HEK293 (cell line): Measurements from ENCODE around the gene FBXO17.

Source experiments
- EGR2 ChIP-seq: fragments of 450-650 bp; formaldehyde crosslinking; IDR thresholded peaks from 2 replicates; pipeline ENCODE4 v1.5.1; 2016; ENCODE audit warnings: low read depth, missing biosample characterization, missing genetic modification characterization
- GLI4 ChIP-seq: fragments of 450-650 bp; formaldehyde crosslinking; IDR thresholded peaks from 2 replicates; pipeline ENCODE4 v1.5.1; 2016; ENCODE audit warnings: missing biosample characterization, missing genetic modification characterization
- KLF16 ChIP-seq: fragments of 450-650 bp; formaldehyde crosslinking; IDR thresholded peaks from 2 replicates; pipeline ENCODE4 v1.5.1; 2017; ENCODE audit warnings: missing biosample characterization, missing genetic modification characterization
- MZF1 ChIP-seq: fragments of 450-650 bp; formaldehyde crosslinking; IDR thresholded peaks from 2 replicates; pipeline ENCODE4 v1.5.1; 2017; ENCODE audit warnings: missing biosample characterization, missing genetic modification characterization, borderline replicate concordance
- TCF7L2 ChIP-seq: IDR thresholded peaks from 2 replicates; pipeline ENCODE4 v1.6.1; 2011; ENCODE audit warnings: low read depth, mild to moderate bottlenecking, inconsistent platforms, low read length, moderate library complexity, borderline replicate concordance
- ZFP37 ChIP-seq: fragments of 450-650 bp; formaldehyde crosslinking; IDR thresholded peaks from 2 replicates; pipeline ENCODE4 v1.5.1; 2016; ENCODE audit warnings: missing biosample characterization, missing genetic modification characterization
- ZNF114 ChIP-seq: fragments of 450-650 bp; formaldehyde crosslinking; IDR thresholded peaks from 2 replicates; pipeline ENCODE4 v1.5.0; 2017; ENCODE audit warnings: missing biosample characterization, missing genetic modification characterization
- ZNF157 ChIP-seq: fragments of 450-650 bp; formaldehyde crosslinking; IDR thresholded peaks from 2 replicates; pipeline ENCODE4 v1.5.1; 2016; ENCODE audit warnings: missing biosample characterization, missing genetic modification characterization
- ZNF221 ChIP-seq: fragments of 450-650 bp; formaldehyde crosslinking; IDR thresholded peaks from 2 replicates; pipeline ENCODE4 v1.5.1; 2017; ENCODE audit warnings: missing biosample characterization, missing genetic modification characterization, borderline replicate concordance
- ZNF23 ChIP-seq: fragments of 450-650 bp; formaldehyde crosslinking; IDR thresholded peaks from 2 replicates; pipeline ENCODE4 v1.5.1; 2016; ENCODE audit warnings: missing biosample characterization, missing genetic modification characterization, borderline replicate concordance
- ZNF394 ChIP-seq: fragments of 450-650 bp; formaldehyde crosslinking; IDR thresholded peaks from 2 replicates; pipeline ENCODE4 v1.5.1; 2016; ENCODE audit warnings: missing biosample characterization, missing genetic modification characterization, mild to moderate bottlenecking, moderate library complexity, borderline replicate concordance
- ZNF658 ChIP-seq: fragments of 450-650 bp; formaldehyde crosslinking; IDR thresholded peaks from 2 replicates; pipeline ENCODE4; 2016; ENCODE audit warnings: missing biosample characterization, missing genetic modification characterization
- ZXDB ChIP-seq: fragments of 450-650 bp; formaldehyde crosslinking; IDR thresholded peaks from 2 replicates; pipeline ENCODE4 v1.5.1; 2016; ENCODE audit warnings: missing biosample characterization, missing genetic modification characterization
- TF ChIP-seq, protein P1 (sequence below): fragments of 450-650 bp; formaldehyde crosslinking; IDR thresholded peaks from 2 replicates; pipeline ENCODE4; 2016; ENCODE audit warnings: missing biosample characterization, missing genetic modification characterization
- TF ChIP-seq, protein P2 (sequence below): fragments of 450-650 bp; formaldehyde crosslinking; IDR thresholded peaks from 2 replicates; pipeline ENCODE4 v1.5.1; 2016; ENCODE audit warnings: missing biosample characterization, missing genetic modification characterization
- TF ChIP-seq, protein P3 (sequence below): fragments of 450-650 bp; formaldehyde crosslinking; IDR thresholded peaks from 2 replicates; pipeline ENCODE4 v1.5.1; 2016; ENCODE audit warnings: missing biosample characterization, missing genetic modification characterization, borderline replicate concordance
- TF ChIP-seq, protein P4 (sequence below): fragments of 450-650 bp; formaldehyde crosslinking; IDR thresholded peaks from 2 replicates; pipeline ENCODE4 v1.5.1; 2016; ENCODE audit warnings: missing biosample characterization, missing genetic modification characterization
- TF ChIP-seq, protein P5 (sequence below): IDR thresholded peaks from 2 replicates; pipeline ENCODE4 v1.6.1; 2011; ENCODE audit warnings: mild to moderate bottlenecking, low read depth, low read length, borderline replicate concordance
- TF ChIP-seq, protein P6 (sequence below): fragments of 450-650 bp; formaldehyde crosslinking; IDR thresholded peaks from 2 replicates; pipeline ENCODE4 v1.5.1; 2016; ENCODE audit warnings: missing biosample characterization, missing genetic modification characterization

FBXO17 gene

DNA sequence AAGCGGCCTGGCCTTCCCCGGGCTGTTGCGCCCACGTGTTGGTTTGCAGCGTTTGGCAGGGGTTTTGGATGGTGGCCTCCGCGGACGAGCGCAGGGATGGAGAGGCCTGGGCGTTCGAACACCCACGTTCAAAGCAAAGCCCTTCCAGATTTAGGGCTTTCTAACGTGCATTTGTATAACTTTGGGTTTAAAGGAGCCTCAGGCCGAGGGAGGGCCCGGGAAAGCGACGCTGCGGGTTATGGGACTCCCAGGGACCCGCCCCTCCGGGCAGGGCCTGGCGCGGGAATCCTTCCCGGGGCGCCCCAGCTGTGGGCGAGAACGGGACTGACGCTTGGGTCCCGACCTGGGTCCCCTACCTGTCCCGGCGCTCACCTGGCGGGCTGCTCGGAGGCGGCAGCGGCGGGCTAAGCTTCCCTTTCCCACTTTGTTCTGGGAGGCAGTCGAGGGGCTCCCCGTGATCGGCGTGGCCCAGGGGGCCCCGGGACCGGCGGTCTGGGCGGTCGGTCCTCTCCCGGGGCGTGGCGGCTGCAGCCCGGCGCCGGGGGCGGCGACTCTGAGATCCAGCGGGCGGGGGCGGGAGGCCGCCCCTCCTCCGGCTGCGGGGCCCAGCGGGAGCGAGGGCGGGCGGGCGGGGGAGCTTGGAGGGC lies at the start of gene FBXO17 (continued):
- TF ChIP-seq ZNF114 (no peak), ZNF23 (tag by site-specific recombination) (no peak), ZNF221 (tag by site-specific recombination) (0 out of 2 replicates have a peak, but pooled peaks have one; percentile 77), MZF1 (peak; percentile 74; the same call in 1 of the 2 replicates), ZXDB (tag by site-specific recombination) (peak; percentile 99), ZFP37 (peak; percentile 94; the same call in 1 of the 2 replicates), EGR2 (peak; percentile 97), GLI4 (no peak), ZNF394 (tag by site-specific recombination) (peak; percentile 57; the same call in 1 of the 2 replicates), TCF7L2 (no peak), ZNF658 (tag by site-specific recombination) (no peak), KLF16 (tag by site-specific recombination) (peak; percentile 99), ZNF157 (no peak)
- TF ChIP-seq, protein P1, sequence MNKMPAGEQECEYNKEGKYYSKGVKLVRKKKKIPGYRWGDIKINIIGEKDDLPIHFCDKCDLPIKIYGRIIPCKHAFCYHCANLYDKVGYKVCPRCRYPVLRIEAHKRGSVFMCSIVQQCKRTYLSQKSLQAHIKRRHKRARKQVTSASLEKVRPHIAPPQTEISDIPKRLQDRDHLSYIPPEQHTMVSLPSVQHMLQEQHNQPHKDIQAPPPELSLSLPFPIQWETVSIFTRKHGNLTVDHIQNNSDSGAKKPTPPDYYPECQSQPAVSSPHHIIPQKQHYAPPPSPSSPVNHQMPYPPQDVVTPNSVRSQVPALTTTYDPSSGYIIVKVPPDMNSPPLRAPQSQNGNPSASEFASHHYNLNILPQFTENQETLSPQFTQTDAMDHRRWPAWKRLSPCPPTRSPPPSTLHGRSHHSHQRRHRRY (tag by site-specific recombination), result no peak
- TF ChIP-seq, protein P2, sequence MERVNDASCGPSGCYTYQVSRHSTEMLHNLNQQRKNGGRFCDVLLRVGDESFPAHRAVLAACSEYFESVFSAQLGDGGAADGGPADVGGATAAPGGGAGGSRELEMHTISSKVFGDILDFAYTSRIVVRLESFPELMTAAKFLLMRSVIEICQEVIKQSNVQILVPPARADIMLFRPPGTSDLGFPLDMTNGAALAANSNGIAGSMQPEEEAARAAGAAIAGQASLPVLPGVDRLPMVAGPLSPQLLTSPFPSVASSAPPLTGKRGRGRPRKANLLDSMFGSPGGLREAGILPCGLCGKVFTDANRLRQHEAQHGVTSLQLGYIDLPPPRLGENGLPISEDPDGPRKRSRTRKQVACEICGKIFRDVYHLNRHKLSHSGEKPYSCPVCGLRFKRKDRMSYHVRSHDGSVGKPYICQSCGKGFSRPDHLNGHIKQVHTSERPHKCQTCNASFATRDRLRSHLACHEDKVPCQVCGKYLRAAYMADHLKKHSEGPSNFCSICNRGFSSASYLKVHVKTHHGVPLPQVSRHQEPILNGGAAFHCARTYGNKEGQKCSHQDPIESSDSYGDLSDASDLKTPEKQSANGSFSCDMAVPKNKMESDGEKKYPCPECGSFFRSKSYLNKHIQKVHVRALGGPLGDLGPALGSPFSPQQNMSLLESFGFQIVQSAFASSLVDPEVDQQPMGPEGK (tag by site-specific recombination), result peak; percentile 94
- TF ChIP-seq, protein P3, sequence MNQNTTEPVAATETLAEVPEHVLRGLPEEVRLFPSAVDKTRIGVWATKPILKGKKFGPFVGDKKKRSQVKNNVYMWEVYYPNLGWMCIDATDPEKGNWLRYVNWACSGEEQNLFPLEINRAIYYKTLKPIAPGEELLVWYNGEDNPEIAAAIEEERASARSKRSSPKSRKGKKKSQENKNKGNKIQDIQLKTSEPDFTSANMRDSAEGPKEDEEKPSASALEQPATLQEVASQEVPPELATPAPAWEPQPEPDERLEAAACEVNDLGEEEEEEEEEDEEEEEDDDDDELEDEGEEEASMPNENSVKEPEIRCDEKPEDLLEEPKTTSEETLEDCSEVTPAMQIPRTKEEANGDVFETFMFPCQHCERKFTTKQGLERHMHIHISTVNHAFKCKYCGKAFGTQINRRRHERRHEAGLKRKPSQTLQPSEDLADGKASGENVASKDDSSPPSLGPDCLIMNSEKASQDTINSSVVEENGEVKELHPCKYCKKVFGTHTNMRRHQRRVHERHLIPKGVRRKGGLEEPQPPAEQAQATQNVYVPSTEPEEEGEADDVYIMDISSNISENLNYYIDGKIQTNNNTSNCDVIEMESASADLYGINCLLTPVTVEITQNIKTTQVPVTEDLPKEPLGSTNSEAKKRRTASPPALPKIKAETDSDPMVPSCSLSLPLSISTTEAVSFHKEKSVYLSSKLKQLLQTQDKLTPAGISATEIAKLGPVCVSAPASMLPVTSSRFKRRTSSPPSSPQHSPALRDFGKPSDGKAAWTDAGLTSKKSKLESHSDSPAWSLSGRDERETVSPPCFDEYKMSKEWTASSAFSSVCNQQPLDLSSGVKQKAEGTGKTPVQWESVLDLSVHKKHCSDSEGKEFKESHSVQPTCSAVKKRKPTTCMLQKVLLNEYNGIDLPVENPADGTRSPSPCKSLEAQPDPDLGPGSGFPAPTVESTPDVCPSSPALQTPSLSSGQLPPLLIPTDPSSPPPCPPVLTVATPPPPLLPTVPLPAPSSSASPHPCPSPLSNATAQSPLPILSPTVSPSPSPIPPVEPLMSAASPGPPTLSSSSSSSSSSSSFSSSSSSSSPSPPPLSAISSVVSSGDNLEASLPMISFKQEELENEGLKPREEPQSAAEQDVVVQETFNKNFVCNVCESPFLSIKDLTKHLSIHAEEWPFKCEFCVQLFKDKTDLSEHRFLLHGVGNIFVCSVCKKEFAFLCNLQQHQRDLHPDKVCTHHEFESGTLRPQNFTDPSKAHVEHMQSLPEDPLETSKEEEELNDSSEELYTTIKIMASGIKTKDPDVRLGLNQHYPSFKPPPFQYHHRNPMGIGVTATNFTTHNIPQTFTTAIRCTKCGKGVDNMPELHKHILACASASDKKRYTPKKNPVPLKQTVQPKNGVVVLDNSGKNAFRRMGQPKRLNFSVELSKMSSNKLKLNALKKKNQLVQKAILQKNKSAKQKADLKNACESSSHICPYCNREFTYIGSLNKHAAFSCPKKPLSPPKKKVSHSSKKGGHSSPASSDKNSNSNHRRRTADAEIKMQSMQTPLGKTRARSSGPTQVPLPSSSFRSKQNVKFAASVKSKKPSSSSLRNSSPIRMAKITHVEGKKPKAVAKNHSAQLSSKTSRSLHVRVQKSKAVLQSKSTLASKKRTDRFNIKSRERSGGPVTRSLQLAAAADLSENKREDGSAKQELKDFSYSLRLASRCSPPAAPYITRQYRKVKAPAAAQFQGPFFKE, result no peak
- TF ChIP-seq, protein P4, sequence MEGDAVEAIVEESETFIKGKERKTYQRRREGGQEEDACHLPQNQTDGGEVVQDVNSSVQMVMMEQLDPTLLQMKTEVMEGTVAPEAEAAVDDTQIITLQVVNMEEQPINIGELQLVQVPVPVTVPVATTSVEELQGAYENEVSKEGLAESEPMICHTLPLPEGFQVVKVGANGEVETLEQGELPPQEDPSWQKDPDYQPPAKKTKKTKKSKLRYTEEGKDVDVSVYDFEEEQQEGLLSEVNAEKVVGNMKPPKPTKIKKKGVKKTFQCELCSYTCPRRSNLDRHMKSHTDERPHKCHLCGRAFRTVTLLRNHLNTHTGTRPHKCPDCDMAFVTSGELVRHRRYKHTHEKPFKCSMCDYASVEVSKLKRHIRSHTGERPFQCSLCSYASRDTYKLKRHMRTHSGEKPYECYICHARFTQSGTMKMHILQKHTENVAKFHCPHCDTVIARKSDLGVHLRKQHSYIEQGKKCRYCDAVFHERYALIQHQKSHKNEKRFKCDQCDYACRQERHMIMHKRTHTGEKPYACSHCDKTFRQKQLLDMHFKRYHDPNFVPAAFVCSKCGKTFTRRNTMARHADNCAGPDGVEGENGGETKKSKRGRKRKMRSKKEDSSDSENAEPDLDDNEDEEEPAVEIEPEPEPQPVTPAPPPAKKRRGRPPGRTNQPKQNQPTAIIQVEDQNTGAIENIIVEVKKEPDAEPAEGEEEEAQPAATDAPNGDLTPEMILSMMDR (tag by site-specific recombination), result no peak
- TF ChIP-seq, protein P5, sequence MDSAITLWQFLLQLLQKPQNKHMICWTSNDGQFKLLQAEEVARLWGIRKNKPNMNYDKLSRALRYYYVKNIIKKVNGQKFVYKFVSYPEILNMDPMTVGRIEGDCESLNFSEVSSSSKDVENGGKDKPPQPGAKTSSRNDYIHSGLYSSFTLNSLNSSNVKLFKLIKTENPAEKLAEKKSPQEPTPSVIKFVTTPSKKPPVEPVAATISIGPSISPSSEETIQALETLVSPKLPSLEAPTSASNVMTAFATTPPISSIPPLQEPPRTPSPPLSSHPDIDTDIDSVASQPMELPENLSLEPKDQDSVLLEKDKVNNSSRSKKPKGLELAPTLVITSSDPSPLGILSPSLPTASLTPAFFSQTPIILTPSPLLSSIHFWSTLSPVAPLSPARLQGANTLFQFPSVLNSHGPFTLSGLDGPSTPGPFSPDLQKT, result no peak
- TF ChIP-seq, protein P6, sequence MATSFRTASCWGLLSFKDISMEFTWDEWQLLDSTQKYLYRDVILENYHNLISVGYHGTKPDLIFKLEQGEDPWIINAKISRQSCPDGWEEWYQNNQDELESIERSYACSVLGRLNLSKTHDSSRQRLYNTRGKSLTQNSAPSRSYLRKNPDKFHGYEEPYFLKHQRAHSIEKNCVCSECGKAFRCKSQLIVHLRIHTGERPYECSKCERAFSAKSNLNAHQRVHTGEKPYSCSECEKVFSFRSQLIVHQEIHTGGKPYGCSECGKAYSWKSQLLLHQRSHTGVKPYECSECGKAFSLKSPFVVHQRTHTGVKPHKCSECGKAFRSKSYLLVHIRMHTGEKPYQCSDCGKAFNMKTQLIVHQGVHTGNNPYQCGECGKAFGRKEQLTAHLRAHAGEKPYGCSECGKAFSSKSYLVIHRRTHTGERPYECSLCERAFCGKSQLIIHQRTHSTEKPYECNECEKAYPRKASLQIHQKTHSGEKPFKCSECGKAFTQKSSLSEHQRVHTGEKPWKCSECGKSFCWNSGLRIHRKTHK, result no peak
